ENCODE data around the gene HECTD1. TPM values are rescaled to one million over a fixed set of nuclear protein-coding genes. Genes with fewer than 3 reads are reported as not detected.

The HECTD1 gene
- total RNA-seq, 1 experiment from 2014 or later: 138 TPM

DNA sequence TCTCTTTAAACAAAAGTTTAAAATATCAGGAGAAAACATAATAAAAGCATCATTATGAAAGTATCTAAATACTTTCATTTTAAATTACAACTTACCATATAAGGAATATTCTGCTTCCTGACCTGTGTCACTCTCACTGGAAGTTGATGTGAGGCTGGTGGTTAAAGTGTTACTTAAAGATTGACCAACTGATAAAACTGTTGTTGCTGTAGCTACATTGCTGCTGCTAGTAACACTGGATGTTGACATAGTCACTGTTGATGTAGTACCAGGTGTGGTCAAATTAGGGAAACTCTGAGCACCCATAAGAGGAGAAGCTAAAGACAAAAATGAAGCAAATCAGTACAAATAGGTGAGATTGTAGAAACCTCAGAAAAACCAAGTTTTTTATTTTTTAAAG lies 79.9 kb downstream of the HECTD1 start:
- no peak overlapping the region for H3K27ac ChIP-seq (ENCODE audit: low read depth, low read length, poor library complexity, severe bottlenecking)
- POLR2A ChIA-PET (ENCODE audit: low non-redundant PET): no interaction called here
- no peaks in the 10 kb centered on the region for H3K27me3 ChIP-seq (replicated peaks; ENCODE audit: insufficient read depth, low read depth, low read length, poor library complexity)
- no peak for DNase-seq (ENCODE audit: low spot score)
- H3K4me1 ChIP-seq (ENCODE audit: insufficient read depth, low read length, poor library complexity, severe bottlenecking): no peaks in the 10 kb centered on the region
- no peaks in the 10 kb centered on the region for H3K9me3 ChIP-seq (ENCODE audit: low read depth, low read length, poor library complexity, severe bottlenecking)
- BruUV-seq (replicated peaks): no TSS peak
- no peak overlapping the region for H3K4me3 ChIP-seq (ENCODE audit: low read depth, low read length, poor library complexity, severe bottlenecking)
- intact Hi-C loops (cut with micrococcal nuclease; ENCODE audit: unreplicated experiment): no loop called here
- CTCF ChIA-PET: no interaction called here
- TF ChIP-seq, protein P1, sequence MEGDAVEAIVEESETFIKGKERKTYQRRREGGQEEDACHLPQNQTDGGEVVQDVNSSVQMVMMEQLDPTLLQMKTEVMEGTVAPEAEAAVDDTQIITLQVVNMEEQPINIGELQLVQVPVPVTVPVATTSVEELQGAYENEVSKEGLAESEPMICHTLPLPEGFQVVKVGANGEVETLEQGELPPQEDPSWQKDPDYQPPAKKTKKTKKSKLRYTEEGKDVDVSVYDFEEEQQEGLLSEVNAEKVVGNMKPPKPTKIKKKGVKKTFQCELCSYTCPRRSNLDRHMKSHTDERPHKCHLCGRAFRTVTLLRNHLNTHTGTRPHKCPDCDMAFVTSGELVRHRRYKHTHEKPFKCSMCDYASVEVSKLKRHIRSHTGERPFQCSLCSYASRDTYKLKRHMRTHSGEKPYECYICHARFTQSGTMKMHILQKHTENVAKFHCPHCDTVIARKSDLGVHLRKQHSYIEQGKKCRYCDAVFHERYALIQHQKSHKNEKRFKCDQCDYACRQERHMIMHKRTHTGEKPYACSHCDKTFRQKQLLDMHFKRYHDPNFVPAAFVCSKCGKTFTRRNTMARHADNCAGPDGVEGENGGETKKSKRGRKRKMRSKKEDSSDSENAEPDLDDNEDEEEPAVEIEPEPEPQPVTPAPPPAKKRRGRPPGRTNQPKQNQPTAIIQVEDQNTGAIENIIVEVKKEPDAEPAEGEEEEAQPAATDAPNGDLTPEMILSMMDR (conservative IDR thresholded peaks at IDR 0.05; ENCODE audit: low read depth, low read length): no peak
- TF ChIP-seq EZH2 (IDR thresholded peaks at IDR 0.05; ENCODE audit: borderline replicate concordance, low read depth, low read length, poor library complexity, severe bottlenecking): no peak
- peaks cover 67% of the 10 kb centered on the region for H3K36me3 ChIP-seq (ENCODE audit: insufficient read depth, low read length, poor library complexity, severe bottlenecking)

DNA sequence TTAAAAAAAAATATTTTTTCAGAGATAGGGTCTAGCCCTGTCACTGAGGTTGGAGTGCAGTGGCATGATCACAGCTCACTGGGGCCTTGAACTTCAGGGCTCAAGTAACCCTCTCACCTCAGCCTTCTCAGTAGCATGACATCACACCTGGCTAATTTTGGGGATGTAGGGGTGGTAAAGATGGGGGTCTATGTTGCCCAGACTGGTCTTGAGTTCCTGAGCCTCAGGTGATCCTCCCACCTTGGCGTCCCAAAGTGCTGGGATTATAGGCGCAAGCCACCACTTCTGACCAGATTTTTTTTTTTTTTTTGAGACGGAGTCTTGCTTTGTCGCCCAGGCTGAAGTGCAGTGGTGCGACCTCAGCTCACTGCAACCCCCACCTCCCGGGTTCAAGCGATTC lies 80.9 kb downstream of the HECTD1 start:
- no peak for DNase-seq (ENCODE audit: low spot score)
- H3K9me3 ChIP-seq (ENCODE audit: low read depth, low read length, poor library complexity, severe bottlenecking): no peaks in the 10 kb centered on the region
- no TSS peak for BruUV-seq (replicated peaks)
- H3K36me3 ChIP-seq (ENCODE audit: insufficient read depth, low read length, poor library complexity, severe bottlenecking): peaks cover 69% of the 10 kb centered on the region
- H3K4me3 ChIP-seq (ENCODE audit: low read depth, low read length, poor library complexity, severe bottlenecking): no peak overlapping the region
- H3K27me3 ChIP-seq (replicated peaks; ENCODE audit: insufficient read depth, low read depth, low read length, poor library complexity): no peaks in the 10 kb centered on the region
- POLR2A ChIA-PET (ENCODE audit: low non-redundant PET): no interaction called here
- no peak overlapping the region for H3K27ac ChIP-seq (ENCODE audit: low read depth, low read length, poor library complexity, severe bottlenecking)
- CTCF ChIA-PET: no interaction called here
- TF ChIP-seq, protein P1 (conservative IDR thresholded peaks at IDR 0.05; ENCODE audit: low read depth, low read length): no peak
- no peak for TF ChIP-seq EZH2 (IDR thresholded peaks at IDR 0.05; ENCODE audit: borderline replicate concordance, low read depth, low read length, poor library complexity, severe bottlenecking)
- no peaks in the 10 kb centered on the region for H3K4me1 ChIP-seq (ENCODE audit: insufficient read depth, low read length, poor library complexity, severe bottlenecking)
- intact Hi-C loops (cut with micrococcal nuclease; ENCODE audit: unreplicated experiment): no loop called here

DNA sequence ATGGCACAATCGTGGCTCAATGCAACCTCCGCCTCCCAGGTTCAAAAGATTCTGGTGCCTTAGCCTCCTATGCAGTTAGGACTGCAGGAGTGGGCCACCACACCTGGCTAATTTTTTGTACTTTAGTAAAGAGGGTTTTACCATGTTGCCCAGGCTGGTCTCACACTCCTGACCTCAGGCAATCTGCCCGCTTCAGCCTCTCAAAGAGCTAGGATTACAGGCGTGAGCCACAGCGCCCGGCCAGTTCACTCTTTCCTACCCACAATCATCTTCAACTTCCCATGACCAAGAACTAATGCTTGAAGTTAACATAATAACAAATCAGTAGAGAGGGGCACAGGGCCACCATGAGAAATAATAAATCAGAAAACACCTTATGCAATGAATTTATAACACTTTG lies 82.4 kb downstream of the HECTD1 start:
- TF ChIP-seq, protein P1 (conservative IDR thresholded peaks at IDR 0.05; ENCODE audit: low read depth, low read length): no peak
- TF ChIP-seq EZH2 (IDR thresholded peaks at IDR 0.05; ENCODE audit: borderline replicate concordance, low read depth, low read length, poor library complexity, severe bottlenecking): no peak
- no peak for DNase-seq (ENCODE audit: low spot score)
- no peak overlapping the region for H3K4me3 ChIP-seq (ENCODE audit: low read depth, low read length, poor library complexity, severe bottlenecking)
- POLR2A ChIA-PET (ENCODE audit: low non-redundant PET): no interaction called here
- no peak overlapping the region for H3K27ac ChIP-seq (ENCODE audit: low read depth, low read length, poor library complexity, severe bottlenecking)
- BruUV-seq (replicated peaks): no TSS peak
- no peaks in the 10 kb centered on the region for H3K4me1 ChIP-seq (ENCODE audit: insufficient read depth, low read length, poor library complexity, severe bottlenecking)
- CTCF ChIA-PET: no interaction called here
- peaks cover 70% of the 10 kb centered on the region for H3K36me3 ChIP-seq (ENCODE audit: insufficient read depth, low read length, poor library complexity, severe bottlenecking)
- no peaks in the 10 kb centered on the region for H3K27me3 ChIP-seq (replicated peaks; ENCODE audit: insufficient read depth, low read depth, low read length, poor library complexity)
- no peaks in the 10 kb centered on the region for H3K9me3 ChIP-seq (ENCODE audit: low read depth, low read length, poor library complexity, severe bottlenecking)
- intact Hi-C loops (cut with micrococcal nuclease; ENCODE audit: unreplicated experiment): no loop called here
